Measurements from ENCODE around the gene CLCN7.

The CLCN7 gene

DNA sequence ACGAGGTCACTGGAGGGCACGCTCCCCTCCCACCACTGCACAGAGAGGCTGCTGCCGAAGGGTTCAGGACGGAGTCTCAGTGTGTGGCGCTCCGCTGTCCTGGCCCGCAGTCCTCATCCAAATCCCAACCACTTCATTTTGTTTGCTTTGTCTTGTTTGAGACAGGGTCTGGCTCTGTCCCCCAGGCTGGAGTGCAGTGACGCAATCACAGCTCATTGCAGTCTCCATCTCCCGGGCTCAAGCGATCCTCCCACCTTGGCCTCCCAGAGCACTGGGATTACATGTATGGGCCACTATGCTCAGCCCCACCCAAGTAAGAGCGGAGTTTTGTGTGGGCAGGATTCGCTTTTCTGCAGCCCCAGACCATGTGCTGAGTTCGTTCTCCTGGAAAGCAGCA, 73.1 kb downstream of the CLCN7 start:
- DNase-seq (ENCODE audit: low read depth) = no peak

DNA sequence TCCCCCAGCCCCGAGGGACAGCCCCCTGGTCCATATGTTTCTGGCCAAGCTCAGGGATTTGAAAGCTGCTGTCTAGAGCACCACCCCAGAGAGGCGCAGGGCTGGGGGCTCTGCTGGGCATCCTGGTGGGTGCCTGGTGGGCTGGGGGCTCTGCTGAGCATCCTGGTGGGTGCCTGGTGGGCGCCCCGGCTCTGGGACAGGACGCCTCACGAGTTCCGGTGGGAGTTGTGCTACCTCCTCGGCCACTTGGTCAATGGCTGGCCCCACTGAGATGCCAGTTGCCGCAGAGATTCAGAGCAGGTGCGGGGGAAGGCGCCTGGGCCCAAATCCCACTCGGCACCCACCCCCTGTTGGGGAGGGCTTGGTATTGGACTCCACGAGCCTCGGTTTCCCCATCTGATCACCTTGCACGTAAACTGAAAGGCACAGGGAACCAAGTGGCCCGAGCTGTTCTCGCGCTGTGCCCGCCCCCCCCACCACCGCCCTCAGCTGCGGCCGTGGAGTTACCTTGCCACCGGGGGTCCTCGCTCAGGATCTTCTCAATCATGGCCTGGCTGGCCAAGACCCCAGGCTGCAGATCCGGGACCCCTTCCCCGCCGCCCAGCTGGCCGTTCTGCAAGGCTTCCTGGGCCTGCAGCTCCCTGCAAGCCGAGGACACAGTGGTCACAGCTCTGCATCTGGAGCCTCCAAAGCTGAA, 73.6 kb downstream of the CLCN7 start:
- DNase-seq (ENCODE audit: low read depth) = no peak

DNA sequence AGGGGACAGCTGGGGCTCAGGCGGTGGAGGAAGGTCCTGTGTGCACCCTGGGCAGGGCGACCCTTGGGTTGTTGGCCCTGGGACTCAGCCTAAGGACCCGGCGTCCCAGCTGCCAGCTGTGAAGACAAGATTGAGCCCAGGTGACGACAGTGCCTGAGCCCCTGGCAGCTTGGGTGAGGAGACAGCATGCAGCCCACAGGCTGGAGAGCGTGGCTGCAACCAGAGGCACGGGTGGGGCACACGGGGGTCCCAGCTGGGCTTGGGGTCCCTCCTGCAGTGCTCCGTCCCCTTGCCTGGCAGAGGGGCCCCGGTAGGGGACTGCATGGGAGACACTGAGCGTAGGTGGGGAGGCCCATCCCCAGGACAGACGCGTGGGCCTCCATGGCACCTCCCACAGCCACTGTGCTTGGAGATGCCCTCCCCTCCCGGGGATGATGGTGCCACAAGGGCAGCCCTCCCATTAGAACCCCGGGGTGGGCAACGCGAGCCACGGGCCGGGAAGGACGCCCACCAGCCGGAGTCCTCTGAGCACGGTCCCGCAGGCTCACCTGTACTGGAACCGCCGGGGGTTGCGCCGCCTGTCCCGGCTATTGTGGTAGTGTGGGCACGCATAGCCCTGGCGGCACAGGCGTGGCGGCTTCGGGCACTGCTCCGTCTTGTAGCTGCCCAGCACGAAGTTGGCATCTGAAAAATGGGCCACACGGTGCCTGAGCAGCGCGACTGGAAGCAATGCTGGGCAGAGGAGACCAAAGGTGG, 75.8 kb downstream of the CLCN7 start:
- no peak for DNase-seq (ENCODE audit: low read depth)

DNA sequence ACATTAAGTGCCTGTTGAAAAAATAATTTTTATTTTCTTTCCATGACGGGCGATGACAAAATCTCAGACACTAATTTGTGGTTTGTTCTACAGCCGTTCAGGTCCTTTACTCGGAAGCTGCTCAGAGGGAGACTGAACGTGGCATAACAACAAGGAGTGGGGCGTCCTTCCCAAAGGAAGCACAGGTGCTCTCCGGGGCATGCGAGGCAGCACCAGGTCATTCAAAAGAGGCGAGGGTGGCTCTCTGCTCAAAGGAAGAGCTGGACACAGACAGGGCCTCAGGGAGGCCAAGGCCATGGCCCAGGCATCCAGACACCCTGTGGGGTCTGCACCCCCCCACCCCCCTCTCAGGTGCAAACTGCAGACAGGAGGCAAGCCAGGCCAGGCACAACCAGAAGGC, 76.5 kb downstream of the CLCN7 start:
- no peak for DNase-seq (ENCODE audit: low read depth)

DNA sequence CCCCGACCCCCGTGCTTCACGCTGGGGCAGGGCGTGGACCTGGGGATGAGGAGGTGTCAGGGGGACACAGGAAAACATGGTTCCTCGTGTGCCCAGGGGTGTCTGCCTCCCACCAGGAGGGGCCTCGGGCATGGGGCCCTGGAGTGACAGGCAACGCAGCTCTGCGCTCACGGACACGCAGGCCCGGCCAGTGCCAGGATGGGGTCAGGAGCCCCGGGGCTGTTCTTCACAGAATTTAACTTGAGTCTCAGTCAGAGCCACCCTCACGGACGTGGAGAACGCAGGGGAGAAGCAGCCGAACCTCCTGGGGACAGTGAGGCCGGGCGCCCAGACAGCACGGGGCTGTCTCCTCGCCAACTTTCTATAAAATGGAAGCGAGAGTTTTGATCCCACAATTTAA, 77.0 kb downstream of the CLCN7 start:
- no peak for DNase-seq (ENCODE audit: low read depth)

DNA sequence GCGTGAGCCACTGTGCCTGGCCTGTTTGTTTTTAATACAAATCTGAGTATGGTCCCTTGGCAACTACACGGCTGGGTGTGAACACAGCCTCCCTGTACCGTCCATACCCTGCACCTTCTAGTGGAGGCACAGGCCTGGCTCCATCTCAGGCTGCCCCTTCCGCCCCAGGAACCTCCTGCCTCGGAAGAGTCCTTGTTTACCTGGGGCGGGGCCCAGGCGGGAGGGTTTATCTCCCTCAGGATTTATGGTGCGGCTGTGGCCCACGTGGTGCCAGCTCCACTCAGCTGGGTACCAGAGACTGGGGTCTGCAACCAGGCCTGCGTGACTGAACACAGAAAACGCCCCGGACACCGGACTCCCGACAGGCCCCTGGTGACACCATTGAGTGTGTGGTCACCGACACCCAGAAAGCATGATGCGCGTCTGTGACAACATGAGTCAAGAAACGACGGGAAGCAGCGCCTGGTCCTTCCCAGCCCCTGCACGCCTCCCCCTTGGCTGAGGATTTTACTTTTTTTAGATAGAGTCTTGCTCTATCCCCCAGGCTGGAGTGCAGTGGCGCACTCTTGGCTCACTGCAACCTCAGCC, 79.3 kb downstream of the CLCN7 start:
- no peak for DNase-seq (ENCODE audit: low read depth)

Measured in activated T-cell treated with anti-CD3 and anti-CD28 coated beads for 1 hour (primary cell).